DND-41 (cell line): ENCODE measurements around the gene DNAJC5.

Experiments used
- ATAC-seq: fragments of 200-7000 bp; cut with Tn5 transposase; 3 replicates; pipeline ENCODE4 v1.9.1; 2021; ENCODE audit warnings: low read depth; ENCODE audit not compliant: insufficient read depth
- DNase-seq: peaks from one replicate; pipeline ENCODE4 v3.0.0-alpha.2; 2020
- H2AFZ ChIP-seq: 2 replicates; pipeline ENCODE4 v1.6.0; 2012; ENCODE audit warnings: low read depth, low read length
- H3K27ac ChIP-seq: 2 replicates; pipeline ENCODE4 v1.5.1; 2012; ENCODE audit warnings: low read length, inconsistent platforms
- H3K27me3 ChIP-seq: fragments of 200-600 bp; sonication (generic); 2 replicates; pipeline ENCODE4 v1.6.0; 2012; ENCODE audit warnings: low read length, mild to moderate bottlenecking, inconsistent platforms; ENCODE audit not compliant: insufficient read depth, poor library complexity
- H3K36me3 ChIP-seq: 2 replicates; pipeline ENCODE4 v1.5.1; 2012; ENCODE audit warnings: low read length, inconsistent platforms; ENCODE audit not compliant: insufficient read depth
- H3K4me1 ChIP-seq: 2 replicates; pipeline ENCODE4 v1.5.1; 2012; ENCODE audit warnings: mild to moderate bottlenecking, low read length; ENCODE audit not compliant: insufficient read depth
- H3K4me2 ChIP-seq: 2 replicates; pipeline ENCODE4 v1.6.0; 2012; ENCODE audit warnings: mild to moderate bottlenecking, moderate library complexity, low read length, inconsistent platforms; ENCODE audit not compliant: insufficient read depth
- H3K4me3 ChIP-seq, 2 experiments: fragments of 200-600 bp in 1 of 2; shearing (Covaris generic) in 1 of 2; 2 replicates each; pipeline ENCODE4 v1.5.1; 2012 to 2016; ENCODE audit warnings: inconsistent platforms in 2 of 2, low read length in 2 of 2, mild to moderate bottlenecking in 2 of 2, low read depth in 1 of 2, moderate library complexity in 1 of 2
- H3K79me2 ChIP-seq: 2 replicates; pipeline ENCODE4 v1.6.0; 2012; ENCODE audit warnings: low read length, inconsistent platforms; ENCODE audit not compliant: insufficient read depth
- H3K9ac ChIP-seq: 2 replicates; pipeline ENCODE4 v1.6.0; 2012; ENCODE audit warnings: low read depth, mild to moderate bottlenecking, inconsistent platforms, low read length, moderate library complexity
- H3K9me3 ChIP-seq: 2 replicates; pipeline ENCODE4 v1.5.1; 2012; ENCODE audit warnings: low read length, moderate library complexity, mild to moderate bottlenecking, inconsistent platforms; ENCODE audit not compliant: insufficient read depth, severe bottlenecking
- H4K20me1 ChIP-seq: 2 replicates; pipeline ENCODE4 v1.6.0; 2012; ENCODE audit warnings: low read length; ENCODE audit not compliant: insufficient read depth
- CTCF ChIP-seq: IDR thresholded peaks from 2 replicates; pipeline ENCODE4 v1.5.1; 2012; ENCODE audit warnings: borderline replicate concordance, low read length, moderate library complexity, mild to moderate bottlenecking; ENCODE audit not compliant: poor library complexity, severe bottlenecking; ENCODE audit errors: extremely low read depth
- EZH2 ChIP-seq: IDR thresholded peaks from 3 replicates; pipeline ENCODE4 v1.6.1; 2012; ENCODE audit warnings: borderline replicate concordance, low read depth, mild to moderate bottlenecking, moderate library complexity, low read length, inconsistent platforms; ENCODE audit not compliant: severe bottlenecking

DNAJC5 gene

GRCh38 chr20:63900413-63900812 lies 5.5 kb downstream of the DNAJC5 start:
- no peak overlapping the region for H2AFZ ChIP-seq
- TF ChIP-seq EZH2 = no peak
- TF ChIP-seq CTCF = no peak
- peaks cover 99% of the 10 kb centered on the region for H3K79me2 ChIP-seq
- no peaks in the 10 kb centered on the region for H3K9me3 ChIP-seq
- H3K27me3 ChIP-seq = no peaks in the 10 kb centered on the region
- no peak overlapping the region for H3K4me2 ChIP-seq
- no peak overlapping the region for H3K27ac ChIP-seq
- DNase-seq (no peak), ATAC-seq (no peak)
- peaks cover 34% of the 10 kb centered on the region for H3K36me3 ChIP-seq
- H4K20me1 ChIP-seq = peaks cover 80% of the 10 kb centered on the region
- no peak overlapping the region for H3K9ac ChIP-seq
- H3K4me1 ChIP-seq = peaks cover 24% of the 10 kb centered on the region
- no peak overlapping the region for H3K4me3 ChIP-seq

- H2AFZ ChIP-seq = no peak overlapping the region
- H3K27me3 ChIP-seq = no peaks in the 10 kb centered on the region
- ATAC-seq (no peak), DNase-seq (no peak)
- peaks cover 22% of the 10 kb centered on the region for H3K36me3 ChIP-seq
- no peak overlapping the region for H3K4me2 ChIP-seq
- peaks cover 99% of the 10 kb centered on the region for H3K79me2 ChIP-seq
- no peak overlapping the region for H3K9ac ChIP-seq
- H3K4me1 ChIP-seq = peaks cover 4% of the 10 kb centered on the region
- H3K4me3 ChIP-seq = no peak overlapping the region
- no peaks in the 10 kb centered on the region for H3K9me3 ChIP-seq
- TF ChIP-seq EZH2 = no peak
- no peak for TF ChIP-seq CTCF
- H3K27ac ChIP-seq = no peak overlapping the region
- H4K20me1 ChIP-seq = peaks cover 77% of the 10 kb centered on the region
Measured at GRCh38 chr20:63903796-63904561, 9.1 kb downstream of the DNAJC5 start.

- DNase-seq (no peak), ATAC-seq (no peak)
- Histone ChIP-seq H3K4me3 (no peak overlapping the region), H3K4me2 (no peak overlapping the region), H3K79me2 (peaks cover 99% of the 10 kb centered on the region), H3K9ac (no peak overlapping the region), H3K36me3 (peaks cover 14% of the 10 kb centered on the region), H4K20me1 (peaks cover 75% of the 10 kb centered on the region), H3K27me3 (no peaks in the 10 kb centered on the region), H3K27ac (no peak overlapping the region), H2AFZ (no peak overlapping the region), H3K9me3 (no peaks in the 10 kb centered on the region), H3K4me1 (no peaks in the 10 kb centered on the region)
- no peak for TF ChIP-seq EZH2
- TF ChIP-seq CTCF = no peak
Measured at GRCh38 chr20:63908008-63908682, 13.2 kb downstream of the DNAJC5 start.
